Measurements from ENCODE around the gene NUPR2. TPM values are rescaled to one million over a fixed set of nuclear protein-coding genes. Genes with fewer than 3 reads are reported as not detected.
"Not testable (repeated sequence)": the region's sequence is repeated elsewhere in the genome, so short reads cannot be mapped to it uniquely, and the experiment has no call there.

NUPR2 gene
- total RNA-seq, 4 donors from 2014 or later = not detected

DNA sequence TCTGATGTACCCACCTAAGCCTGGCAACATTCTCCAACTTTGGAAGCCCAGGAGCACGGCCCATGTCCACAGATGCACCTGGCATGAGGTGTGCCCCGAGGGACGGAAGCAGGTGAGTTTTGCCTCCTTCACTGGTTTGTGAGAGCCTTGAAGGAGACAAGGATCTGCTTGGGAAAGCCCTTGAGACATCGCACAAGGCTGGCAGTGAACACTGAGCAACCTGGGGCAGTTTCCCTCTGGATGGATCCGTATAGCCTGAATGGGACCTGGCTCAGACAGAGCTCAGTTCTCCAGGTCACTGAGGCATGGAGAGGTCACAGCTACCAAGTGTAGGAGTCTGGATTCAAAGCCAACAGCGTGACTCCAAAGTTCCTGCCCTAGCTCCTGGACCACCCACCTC is 8.8 kb upstream of the NUPR2 start:
- 55 to 78% methylated on average over 5 to 6 of the region's 6 CpGs for WGBS, 2 donors
- no peaks in the 10 kb centered on the region for H3K9me3 ChIP-seq
- no peaks in the 10 kb centered on the region for H3K4me1 ChIP-seq
- H3K27me3 ChIP-seq = no peaks in the 10 kb centered on the region
- no peak for DNase-seq (ENCODE audit: low spot score in 2 of 2)
- TF ChIP-seq EP300 (IDR thresholded peaks at IDR 0.05) (no peak), POLR2A (IDR thresholded peaks at IDR 0.05) (no peak)
- TF ChIP-seq, protein P1, sequence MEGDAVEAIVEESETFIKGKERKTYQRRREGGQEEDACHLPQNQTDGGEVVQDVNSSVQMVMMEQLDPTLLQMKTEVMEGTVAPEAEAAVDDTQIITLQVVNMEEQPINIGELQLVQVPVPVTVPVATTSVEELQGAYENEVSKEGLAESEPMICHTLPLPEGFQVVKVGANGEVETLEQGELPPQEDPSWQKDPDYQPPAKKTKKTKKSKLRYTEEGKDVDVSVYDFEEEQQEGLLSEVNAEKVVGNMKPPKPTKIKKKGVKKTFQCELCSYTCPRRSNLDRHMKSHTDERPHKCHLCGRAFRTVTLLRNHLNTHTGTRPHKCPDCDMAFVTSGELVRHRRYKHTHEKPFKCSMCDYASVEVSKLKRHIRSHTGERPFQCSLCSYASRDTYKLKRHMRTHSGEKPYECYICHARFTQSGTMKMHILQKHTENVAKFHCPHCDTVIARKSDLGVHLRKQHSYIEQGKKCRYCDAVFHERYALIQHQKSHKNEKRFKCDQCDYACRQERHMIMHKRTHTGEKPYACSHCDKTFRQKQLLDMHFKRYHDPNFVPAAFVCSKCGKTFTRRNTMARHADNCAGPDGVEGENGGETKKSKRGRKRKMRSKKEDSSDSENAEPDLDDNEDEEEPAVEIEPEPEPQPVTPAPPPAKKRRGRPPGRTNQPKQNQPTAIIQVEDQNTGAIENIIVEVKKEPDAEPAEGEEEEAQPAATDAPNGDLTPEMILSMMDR (IDR thresholded peaks at IDR 0.05) = no peak
- no peaks in the 10 kb centered on the region for H3K36me3 ChIP-seq
- no peak overlapping the region for H3K4me3 ChIP-seq
- H3K27ac ChIP-seq = no peak overlapping the region

DNA sequence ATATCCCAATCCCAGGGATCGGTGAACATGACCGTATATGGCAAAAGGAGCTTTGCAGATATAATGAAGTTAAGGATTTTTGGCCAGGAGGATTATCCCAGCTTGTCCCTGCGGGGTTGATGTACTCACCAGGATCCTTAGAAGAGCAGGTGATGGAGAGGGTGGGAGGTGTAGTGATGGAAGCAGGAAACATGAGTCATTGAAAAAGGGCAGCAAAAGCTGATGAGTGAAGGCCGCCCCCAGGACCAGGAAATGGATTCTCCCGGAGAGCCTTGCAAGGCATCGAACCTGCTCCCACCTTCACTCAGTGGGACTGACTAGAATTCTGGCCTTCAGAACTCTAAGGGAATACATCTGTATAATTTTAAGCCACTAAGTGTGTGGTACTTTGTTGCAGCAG is 5.2 kb upstream of the NUPR2 start:
- DNase-seq (ENCODE audit: low spot score in 2 of 2) = no peak
- H3K9me3 ChIP-seq = no peaks in the 10 kb centered on the region
- TF ChIP-seq, protein P1 (IDR thresholded peaks at IDR 0.05) = no peak
- TF ChIP-seq POLR2A (IDR thresholded peaks at IDR 0.05) (no peak), EP300 (IDR thresholded peaks at IDR 0.05) (no peak)
- H3K27ac ChIP-seq = no peak overlapping the region
- no peaks in the 10 kb centered on the region for H3K4me1 ChIP-seq
- H3K27me3 ChIP-seq = peaks cover 0 to 11% of the 10 kb centered on the region in 2 donors
- H3K36me3 ChIP-seq = no peaks in the 10 kb centered on the region
- no peak overlapping the region for H3K4me3 ChIP-seq
- WGBS, 2 donors = 75 to 90% methylated on average over 6 of the region's 6 CpGs

DNA sequence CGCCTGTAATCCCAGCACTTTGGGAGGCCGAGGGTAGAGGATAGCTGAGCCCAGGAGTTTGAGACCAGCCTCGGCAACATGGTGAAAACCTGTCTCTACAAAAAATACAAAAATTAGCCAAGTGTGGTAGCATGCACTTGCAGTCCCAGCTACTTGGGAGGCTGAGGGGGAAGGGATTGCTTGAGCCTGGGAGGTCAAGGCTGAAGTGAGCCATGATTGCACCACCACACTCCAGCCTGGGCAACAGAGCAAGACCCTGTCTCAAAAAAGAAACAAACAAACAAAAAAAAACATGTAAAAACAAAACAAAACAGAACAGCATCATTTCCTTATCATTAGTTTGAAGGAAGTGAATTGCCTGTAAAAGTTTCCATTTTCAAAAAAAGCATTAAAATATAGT is 4.0 kb downstream of the NUPR2 start:
- not testable (repeated sequence) for DNase-seq (ENCODE audit: low spot score in 2 of 2); H3K9me3 ChIP-seq; H3K4me1 ChIP-seq; H3K4me3 ChIP-seq; H3K36me3 ChIP-seq; H3K27ac ChIP-seq
- 85 to 87% methylated on average over 3 of the region's 3 CpGs for WGBS, 2 donors
- peaks cover 0 to 31% of the 10 kb centered on the region in 2 donors for H3K27me3 ChIP-seq

DNA sequence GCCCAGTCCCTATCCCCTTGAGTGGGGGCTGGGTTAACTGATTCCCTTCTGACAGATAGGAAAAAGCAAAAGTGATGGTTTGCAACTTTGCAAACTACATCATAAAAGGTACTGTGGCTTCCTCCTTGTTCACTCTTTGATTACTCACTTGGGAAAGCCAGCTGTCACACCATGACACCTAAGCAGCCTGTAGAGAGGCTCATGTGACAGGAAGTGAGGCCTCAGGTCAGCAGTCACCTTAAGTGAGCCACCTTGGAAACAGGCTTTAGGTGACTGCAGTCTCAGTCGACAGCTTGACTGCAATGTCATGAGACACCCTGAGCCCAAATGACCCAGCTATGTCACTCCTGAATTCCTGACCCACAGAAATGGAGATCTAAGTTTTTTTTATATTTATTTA is 5.6 kb downstream of the NUPR2 start:
- DNase-seq (ENCODE audit: low spot score in 2 of 2) = no peak
- no peaks in the 10 kb centered on the region for H3K9me3 ChIP-seq
- no peak overlapping the region for H3K27ac ChIP-seq
- no peaks in the 10 kb centered on the region for H3K36me3 ChIP-seq
- peaks cover 0 to 6% (median 0%) of the 10 kb centered on the region in 4 donors for H3K4me1 ChIP-seq
- TF ChIP-seq EP300 (IDR thresholded peaks at IDR 0.05) (no peak), POLR2A (IDR thresholded peaks at IDR 0.05) (no peak)
- TF ChIP-seq, protein P1 (IDR thresholded peaks at IDR 0.05) = no peak
- H3K4me3 ChIP-seq = no peak overlapping the region
- H3K27me3 ChIP-seq = peaks cover 0 to 15% of the 10 kb centered on the region in 2 donors
- 75 to 81% methylated on average over 1 of the region's 1 CpG for WGBS, 2 donors

DNA sequence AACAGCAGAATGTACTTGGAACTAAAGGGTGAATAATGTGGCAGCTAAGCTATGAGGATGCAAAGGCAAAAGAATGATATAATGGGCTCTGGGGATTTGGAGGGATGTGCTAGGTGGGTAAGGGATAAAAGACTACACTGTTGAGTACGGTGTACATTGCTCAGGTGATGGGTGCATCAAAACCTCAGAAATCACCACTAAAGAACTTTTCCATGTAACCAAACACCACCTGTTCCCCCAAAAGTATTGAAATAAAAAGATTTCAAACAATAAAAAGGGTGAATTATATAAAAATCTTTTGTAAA is 8.3 kb downstream of the NUPR2 start:
- Histone ChIP-seq H3K4me3 (no peak overlapping the region), H3K4me1 (peaks cover 0 to 24% (median 9%) of the 10 kb centered on the region in 4 donors), H3K36me3 (peaks cover 0 to 15% (median under 1%) of the 10 kb centered on the region in 3 donors), H3K9me3 (no peaks in the 10 kb centered on the region), H3K27me3 (peaks cover 0 to 5% of the 10 kb centered on the region in 2 donors), H3K27ac (no peak overlapping the region)
- no peak for TF ChIP-seq EP300 (IDR thresholded peaks at IDR 0.05)
- TF ChIP-seq POLR2A (IDR thresholded peaks at IDR 0.05) = no peak
- TF ChIP-seq, protein P1 (IDR thresholded peaks at IDR 0.05) = no peak
- WGBS, 2 donors = 95 to 100% methylated on average over 1 of the region's 1 CpG
- DNase-seq (ENCODE audit: low spot score in 2 of 2) = no peak

Data from tibial nerve (tissue), 4 donors.